ENCODE measurements around the gene TMEM254.
"Not testable (repeated sequence)": the region's sequence is repeated elsewhere in the genome, so short reads cannot be mapped to it uniquely, and the experiment has no call there.

The TMEM254 gene

GRCh38 chr10:80133687-80134086 lies 55.2 kb downstream of the TMEM254 start:
- DNase-seq: not testable (repeated sequence)

- no peak for DNase-seq
Measured at GRCh38 chr10:80136134-80136571, 57.7 kb downstream of the TMEM254 start.

GRCh38 chr10:80137031-80137862 lies 58.8 kb downstream of the TMEM254 start:
- no peak for DNase-seq

GRCh38 chr10:80137920-80138319 lies 59.5 kb downstream of the TMEM254 start:
- DNase-seq: no peak

- DNase-seq: no peak
Measured at GRCh38 chr10:80139265-80139664, 60.8 kb downstream of the TMEM254 start.

GRCh38 chr10:80140251-80140650 lies 61.8 kb downstream of the TMEM254 start:
- no peak for DNase-seq

- DNase-seq: no peak
Measured at GRCh38 chr10:80141696-80142460, 63.4 kb downstream of the TMEM254 start.
